HG03039 (cell line): Measurements from ENCODE around the gene ENAM.
A peak's percentile ranks its signal among the peaks of the same experiment; 100 is the strongest.
"Not testable (repeated sequence)": the region's sequence is repeated elsewhere in the genome, so short reads cannot be mapped to it uniquely, and the experiment has no call there.

Experiments used
- ATAC-seq: cut with Tn5 transposase; IDR thresholded peaks from one replicate; pipeline ENCODE4 v1.9.1; 2021; ENCODE audit warnings: mild to moderate bottlenecking, moderate library complexity; ENCODE audit not compliant: unreplicated experiment

ENAM gene

DNA sequence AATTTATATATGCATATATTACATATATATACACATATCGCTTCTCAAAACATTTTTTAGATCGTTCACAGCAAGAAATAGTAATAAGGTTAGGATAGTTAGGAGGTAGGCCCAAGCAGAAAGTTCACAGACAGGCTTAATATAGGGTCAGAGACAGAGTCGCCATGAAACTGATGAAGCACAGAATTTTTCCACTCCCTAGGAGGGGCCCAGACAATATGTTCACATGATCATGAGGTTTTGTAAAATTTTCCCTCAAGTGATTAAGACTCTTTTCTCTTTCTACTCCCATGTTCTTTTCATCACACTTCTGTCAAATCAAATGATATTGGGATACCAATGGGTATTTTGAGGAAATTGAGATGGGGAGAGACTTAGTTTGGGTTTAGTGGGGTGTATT, 5.2 kb upstream of the ENAM start:
- ATAC-seq, result no peak

DNA sequence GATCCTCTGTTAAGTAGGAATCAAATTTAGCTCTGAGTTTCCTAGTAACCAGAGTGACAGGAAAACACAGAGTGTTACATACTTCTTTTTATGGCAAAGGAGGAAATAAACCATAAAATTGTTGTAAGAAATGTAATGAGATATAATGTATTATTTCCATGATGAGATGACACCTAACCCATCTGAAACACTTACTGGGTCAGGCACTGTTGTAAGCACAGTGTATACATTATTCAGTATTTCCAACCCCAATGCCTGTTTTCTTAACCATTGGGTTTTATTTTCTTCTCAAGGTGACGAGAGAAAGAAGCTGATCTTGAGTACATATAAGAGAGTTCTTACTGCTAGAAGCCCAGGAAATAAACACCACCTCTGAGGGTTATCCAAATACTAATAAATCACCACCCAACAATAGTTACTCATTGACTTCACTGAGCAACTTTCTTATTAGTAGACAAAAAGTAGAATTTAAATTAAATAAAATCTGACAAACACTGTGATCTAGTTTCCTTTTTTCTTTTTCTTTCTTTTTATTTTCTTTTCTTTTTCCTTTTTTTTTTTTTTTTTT, 4.2 kb upstream of the ENAM start:
- ATAC-seq, result no peak

DNA sequence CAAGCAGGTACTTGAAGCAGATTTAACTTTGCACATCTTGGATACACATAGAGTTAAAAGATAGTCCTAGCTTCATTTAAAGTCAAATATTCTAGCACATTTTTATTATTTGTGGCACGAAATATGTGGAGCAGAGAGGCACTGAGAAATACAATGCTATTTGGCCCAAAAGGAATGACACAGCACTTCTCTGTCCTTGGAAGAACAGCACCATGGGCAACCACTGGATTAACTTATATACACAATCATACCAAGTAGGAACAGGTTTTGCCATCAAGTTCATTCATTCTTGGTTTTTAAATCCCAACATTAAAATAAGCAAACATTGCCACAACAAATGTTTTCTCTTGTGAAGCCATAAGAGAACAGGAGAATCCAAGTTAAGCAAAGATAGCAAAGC, 924 bp upstream of the ENAM start:
- no peak for ATAC-seq

DNA sequence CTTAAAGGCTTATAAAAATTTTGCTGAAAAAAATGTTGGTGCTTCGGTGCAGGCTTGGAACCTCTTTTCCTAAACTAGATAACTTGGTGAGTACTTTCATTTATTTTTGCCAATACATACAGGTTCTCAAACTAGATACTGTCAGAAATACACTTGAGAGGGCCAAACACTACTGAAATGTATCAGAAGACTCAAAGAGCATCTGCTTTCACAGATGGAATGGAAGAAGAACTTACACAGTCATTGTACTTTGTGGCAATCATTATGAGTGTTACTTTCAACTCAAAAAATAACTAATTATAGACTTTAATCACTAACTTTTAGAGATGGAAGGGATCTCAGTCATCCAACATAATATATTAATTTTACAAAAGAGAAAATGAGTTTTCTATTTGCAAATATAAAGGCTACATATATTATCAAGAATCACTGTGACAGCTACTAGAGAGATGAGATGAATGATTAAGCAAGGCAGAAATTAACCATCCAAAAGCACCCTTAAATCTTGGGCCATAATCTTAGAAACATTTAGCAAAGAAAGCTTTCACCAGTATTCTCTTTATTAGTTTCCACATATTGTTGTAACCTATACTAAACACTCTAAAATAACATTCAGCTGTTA, 1.0 kb downstream of the ENAM start:
- peak; percentile 68 for ATAC-seq

DNA sequence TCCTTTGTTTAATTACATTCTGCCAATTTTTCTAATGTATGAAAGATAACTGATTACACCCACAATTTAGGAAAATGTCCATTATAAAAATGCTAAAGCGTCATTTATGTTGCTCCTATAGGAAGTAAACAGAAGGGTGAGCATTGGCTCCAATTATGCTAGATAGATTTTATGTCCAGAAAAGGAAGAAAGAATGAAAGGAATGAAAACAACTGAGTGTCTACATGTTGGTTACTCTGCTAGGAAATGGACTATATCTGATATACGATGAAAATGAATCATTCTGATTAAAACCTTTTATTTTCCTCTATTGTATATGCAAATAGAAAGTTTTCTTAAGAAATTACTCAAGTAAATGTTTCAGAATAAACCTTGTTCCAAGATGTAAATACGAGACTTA, 1.6 kb downstream of the ENAM start:
- ATAC-seq, result no peak

DNA sequence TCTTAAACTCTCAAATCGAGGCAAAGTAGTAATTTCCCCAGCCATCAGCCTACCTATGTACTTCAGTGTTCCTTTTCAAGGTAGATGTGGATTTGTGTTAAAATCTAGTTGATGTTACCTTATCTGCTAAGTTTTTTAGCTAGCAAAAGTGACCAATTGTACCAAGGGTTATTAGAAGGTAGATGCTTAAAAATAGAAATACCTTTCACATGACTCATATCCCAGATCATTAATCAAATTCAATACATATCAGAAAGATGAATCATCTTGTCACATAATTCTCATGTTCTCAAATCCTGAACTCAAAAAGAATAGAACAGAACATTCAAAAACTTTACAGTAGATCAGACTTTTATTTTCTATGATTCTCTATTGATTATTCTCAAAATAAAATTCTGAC, 3.5 kb downstream of the ENAM start:
- ATAC-seq, result no peak

DNA sequence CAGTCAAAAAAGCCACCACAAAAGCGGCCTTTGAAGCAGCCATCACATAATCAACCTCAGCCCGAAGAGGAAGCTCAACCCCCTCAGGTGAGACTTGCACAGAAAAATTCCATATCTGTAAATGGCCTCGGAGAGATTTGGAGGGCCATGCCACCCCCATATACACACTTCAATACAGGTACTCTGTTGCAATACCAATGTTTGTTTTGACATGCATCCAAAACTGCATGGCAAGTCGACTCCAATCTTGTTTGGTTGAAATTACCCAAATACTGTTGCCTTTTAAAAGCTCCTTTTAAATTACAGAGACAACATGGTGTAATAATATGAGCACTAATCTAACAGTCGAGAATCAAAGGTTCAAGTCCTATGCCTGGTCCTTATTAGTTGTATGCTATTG, 5.9 kb downstream of the ENAM start:
- no peak for ATAC-seq

DNA sequence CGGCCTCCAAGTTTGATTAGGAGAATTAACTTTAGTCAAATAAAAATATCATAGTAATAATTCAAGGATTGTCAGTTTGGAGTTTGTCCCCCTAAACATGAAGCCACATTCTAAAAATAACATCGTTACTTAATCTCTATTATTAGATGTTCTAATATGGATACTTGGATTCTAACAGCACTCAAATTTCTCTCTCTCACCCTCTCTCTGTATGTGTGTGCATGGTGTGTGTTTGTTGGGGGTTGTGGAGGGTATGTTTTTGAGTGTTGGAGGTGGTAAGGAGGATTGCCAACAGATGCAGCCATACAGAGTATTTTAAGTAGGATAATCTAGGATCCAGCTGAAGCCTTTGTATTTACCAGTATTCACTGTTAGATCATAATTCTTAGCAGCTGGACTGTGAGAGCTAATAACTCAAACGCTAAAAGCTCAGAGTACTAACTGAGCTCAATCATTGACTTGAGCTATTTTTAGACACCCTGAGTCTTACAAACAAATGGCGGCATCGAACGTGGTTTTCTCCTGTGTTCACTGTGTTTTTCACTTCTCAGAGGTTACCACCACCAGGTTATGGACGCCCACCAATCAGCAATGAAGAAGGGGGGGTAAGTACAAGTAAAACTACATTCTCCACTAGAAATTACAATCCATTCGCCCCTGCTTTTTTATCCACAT, 8.8 kb downstream of the ENAM start:
- ATAC-seq, result no peak

DNA sequence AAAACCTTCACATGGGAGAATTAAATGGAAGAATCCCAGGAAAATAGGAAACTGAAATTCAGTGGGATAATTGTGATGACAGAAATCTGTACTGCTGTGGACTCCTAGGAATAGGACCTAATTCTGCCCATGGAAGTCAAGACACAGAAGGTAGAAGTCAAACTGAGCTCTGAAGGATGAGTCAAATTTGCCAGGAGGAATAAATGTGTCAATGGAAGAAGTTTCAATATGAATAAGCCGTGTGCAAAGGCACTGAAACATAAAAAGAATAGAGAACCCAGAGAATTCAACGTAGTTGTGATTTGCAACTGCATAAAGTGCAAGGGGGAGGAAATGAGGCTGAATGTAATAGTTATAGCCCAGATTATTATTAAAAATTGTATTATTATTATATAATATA, 11.6 kb downstream of the ENAM start:
- ATAC-seq, result peak; percentile 57

DNA sequence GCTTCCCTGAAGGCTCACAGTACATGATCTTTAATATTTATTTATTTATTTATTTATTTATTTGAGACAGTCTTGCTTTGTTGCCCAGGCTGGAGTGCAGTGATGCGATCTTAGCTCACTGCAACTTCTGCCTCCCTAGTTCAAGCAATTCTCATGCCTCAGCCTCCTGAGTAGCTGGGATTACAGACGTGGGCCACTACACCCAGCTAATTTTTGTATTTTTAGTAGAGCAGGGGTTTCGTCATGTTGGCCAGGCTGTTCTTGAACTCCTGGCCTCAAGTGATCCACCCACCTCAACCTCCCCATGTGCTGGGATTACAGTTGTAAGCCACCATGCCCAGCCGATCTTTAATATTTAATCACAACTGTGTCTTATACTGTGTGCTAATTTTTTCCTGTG, 22.2 kb downstream of the ENAM start:
- not testable (repeated sequence) for ATAC-seq

DNA sequence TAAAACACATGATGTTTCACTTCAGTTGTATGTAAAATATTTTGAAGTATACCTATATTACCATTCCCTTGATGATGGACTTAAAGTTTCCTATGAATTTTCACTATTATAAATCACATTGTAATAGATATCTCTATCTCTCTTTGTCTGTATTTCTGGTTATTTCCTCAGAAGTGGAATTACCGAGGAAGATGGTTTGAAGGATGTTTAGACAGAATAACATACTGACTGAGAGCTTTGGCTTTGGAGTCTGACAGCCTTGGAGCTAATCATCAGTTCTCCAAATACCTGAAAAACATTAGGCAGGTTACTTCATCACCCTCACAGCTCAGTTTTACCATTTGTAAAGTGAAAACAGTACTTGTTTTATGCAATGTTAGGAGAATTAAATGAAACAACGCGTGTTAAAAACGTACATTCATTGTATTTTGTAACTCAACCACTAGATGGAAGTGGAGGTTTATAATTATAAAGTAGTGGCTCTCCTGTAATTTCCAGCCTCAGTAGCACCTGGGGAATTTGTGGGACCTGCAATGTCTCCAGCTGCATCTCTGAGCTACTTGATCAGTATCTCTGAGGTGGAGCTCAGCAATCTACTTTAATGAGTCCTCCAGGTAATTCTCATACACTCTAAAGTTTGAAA, 23.4 kb downstream of the ENAM start:
- no peak for ATAC-seq

DNA sequence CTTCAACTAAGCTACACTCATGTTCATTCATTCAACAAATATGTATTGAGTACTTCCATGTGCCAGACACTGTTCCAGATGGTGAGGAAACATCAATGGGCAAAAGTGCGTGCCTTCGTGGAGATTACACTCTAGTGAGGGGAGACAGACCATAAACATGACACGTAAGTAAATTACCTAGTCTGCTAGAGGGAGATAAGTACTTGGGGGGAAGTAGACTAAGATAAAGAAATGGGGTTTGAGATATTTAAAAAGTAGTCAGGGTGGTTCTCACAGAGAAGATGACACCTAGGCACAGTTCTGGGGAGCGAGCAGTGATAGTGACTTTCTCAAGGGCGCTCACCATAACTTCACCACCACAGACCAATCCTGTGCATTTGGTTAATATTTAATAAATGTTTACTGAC, 26.1 kb downstream of the ENAM start:
- no peak for ATAC-seq

DNA sequence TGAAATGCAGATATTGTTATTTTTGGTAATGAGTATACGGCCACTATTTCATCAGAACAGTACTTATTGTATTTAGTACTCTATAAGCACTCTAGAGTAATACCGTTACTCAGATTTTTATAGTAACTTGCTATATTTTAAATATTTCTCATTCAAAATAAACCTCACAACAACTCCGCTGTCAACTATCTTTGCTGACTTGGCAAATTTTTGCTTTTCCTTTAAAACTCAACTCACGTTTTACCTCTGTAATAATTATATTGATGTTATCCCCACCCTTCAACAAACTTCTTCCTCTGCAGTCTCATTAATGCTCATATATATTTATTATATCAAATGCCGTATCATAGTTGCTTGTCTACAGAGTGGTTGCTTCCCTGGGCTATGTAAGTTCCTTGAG, 28.8 kb downstream of the ENAM start:
- ATAC-seq, result no peak

DNA sequence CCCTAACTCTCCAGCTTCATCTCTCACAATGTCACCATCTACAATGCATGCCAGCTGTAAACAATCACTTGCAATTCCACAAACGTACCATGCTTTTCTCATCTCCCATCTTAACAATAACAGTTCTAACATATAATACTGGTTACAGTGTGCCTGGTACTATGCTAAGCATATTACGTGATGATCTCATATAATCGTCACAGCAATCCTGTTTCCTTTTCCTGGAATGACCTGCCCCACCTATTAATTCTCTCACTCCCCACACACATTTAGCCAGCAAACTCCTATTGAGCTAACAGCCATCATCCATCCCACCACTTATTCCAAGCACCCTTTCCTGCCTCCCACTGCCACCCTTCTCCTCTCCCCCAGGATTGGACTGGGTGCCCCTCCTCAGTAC, 29.9 kb downstream of the ENAM start:
- ATAC-seq, result no peak

DNA sequence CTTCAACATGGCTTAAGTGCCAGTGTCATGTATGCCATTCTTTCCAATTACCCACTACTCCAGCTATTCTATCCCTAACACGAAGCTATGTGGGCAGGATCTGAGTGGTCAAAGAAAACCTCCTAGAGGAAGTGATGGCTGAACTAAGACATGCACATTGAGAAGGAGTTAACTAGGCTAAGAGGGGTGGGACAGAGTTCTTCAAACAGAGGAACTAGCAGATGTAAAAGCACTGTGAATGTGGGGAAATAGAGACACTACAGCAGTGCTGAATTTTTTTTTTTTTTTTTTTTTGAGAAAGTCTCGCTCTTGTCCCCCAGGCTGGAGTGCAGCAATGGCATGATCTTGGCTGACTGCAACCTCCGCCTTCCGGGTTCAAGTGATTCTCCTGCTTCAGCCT, 31.6 kb downstream of the ENAM start:
- ATAC-seq, result no peak

DNA sequence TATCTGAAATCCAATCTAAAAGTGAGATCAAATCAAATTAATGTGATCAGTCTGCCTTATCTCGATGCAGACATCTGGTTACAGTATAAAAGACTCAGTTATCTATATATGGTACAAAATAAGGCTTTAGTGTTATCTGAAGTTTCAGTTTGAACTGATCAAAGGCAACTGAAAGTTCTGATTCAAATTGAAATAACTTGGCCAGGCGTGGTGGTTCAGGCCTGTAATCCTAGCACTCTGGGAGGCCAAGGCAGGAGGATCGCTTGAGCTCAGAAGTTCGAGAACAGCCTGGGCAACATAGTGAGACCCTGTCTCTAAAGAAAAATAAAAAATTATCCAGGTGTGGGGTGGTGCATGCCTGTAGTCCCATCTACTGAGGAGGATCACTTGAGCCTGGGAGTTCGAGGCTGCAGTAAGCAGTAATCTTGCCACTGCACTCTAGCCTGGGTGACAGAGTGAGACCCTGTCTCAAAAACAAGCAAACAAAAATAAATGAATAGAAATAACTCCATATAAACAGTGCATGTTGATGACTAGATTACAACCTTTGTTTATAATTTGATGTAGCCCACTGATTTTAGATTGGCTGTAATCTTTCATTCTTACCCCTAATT, 32.9 kb downstream of the ENAM start:
- peak; percentile 78 for ATAC-seq

DNA sequence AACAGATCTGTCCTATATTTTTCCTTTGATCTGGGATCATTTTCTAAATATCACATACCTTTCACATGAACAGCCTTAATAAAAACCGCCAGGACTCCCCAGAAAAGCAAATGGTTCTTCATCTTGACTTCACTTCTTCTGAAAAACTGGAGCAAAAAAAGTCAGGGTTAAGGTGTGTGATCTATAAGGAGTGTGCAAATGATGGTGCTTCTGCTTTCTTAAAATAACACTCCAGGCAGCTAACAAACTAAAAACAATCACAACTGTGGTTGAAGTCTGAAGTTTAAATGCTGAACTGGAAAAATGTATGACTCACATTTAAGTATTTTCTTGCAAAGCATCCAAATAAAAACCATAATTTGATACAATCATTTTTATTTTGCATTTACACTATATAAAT, 37.8 kb downstream of the ENAM start, which contains the start of gene JCHAIN:
JCHAIN (minus strand) TSS at position 140 of the 400 bp plus-strand sequence; CDS start at position 122, 18 bp downstream.
- peak; percentile 61 for ATAC-seq

DNA sequence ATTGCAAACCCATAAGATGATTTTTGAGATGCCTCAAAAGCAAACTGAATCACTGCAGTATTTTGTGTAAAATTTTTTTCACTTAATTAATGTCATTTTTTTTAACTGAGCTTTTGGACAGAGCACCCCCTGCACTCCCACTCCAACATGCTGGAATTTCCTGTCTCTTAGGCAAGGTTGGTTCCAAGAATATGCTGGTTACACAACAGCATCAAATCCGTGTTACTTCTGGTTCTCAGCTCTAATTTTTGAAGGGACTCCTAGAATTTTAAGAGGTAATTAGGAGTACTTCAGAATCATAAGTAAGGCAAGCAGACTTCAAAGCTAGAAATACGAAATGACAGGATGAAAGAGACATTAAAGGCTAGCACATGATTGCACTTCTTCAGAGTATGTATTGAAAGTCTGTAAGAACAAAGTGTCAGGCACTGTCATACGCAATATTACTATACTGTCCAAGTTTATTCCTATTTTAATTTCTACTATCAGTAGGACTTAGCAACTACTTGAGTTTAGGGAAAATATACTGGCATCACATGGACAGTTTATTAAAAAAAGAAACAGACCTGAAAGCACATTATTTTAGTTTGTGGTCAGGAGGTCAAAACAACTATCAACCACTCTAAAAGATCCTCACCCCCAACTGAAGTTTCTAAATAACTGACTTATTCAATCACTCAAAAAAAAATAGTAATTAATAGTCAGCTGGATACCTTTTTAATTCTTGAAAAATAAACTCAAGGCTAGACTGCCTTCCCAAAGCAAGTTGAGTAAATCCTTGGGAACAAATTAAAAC, 39.4 kb downstream of the ENAM start:
- no peak for ATAC-seq

DNA sequence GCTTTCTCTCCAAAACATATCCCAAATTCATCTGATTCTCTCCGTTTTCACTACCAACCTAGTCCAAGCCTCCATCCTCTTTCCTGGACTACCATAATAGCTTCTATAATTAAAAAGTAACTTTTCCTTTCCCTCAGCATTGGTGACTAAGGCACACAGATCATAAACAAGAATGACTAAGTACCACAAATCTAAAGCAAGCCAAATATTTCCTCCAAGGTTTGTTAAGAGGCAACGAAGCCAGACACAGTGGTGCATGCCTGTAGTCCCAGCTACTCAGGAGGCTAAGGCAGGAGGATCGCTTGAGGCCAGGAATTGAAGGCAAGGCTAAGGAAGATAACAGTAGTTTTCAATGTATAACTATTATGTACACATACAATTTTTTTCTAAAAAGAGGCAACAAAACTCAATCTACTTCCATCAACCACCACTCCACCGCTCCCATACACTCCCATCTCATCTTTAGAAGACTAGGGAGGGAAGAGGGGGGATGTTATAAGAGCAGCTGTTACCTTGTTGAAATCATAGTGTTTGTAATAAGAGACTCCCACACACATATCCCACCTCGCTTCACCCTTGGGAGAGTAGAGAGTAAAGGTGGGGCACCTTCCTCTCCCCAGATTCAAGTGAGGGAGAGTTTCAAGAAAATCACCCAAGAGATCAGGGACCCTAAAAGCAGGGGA, 41.9 kb downstream of the ENAM start:
- no peak for ATAC-seq

DNA sequence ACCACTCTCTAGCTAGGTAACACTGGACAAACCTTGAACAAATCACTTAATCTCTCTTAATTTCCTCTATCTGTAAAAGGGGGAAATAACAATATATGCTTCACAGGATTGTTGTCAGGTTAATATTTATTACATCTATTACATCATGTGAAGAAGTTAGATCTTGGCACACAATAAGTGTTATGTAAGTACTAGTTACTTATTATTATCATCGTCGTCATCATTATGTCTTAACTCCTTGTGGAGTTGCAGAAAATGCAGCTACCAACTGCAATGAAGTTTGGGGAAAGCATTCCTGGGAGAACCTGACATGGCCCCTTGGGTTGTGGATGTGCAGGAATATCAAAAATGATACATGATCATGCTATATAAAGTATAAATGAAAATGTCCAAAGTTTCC, 42.5 kb downstream of the ENAM start:
- no peak for ATAC-seq
